Measurements from ENCODE around the gene HIVEP2. TPM values are rescaled to one million over a fixed set of nuclear protein-coding genes. Genes with fewer than 3 reads are reported as not detected.

The HIVEP2 gene
- total RNA-seq, 1 experiment from 2014 or later, result 4.2 TPM

GRCh38 chr6:142881290-142881689, 63.7 kb downstream of the HIVEP2 start:
- peaks cover 32 to 33% of the 10 kb centered on the region in 2 experiments for H3K4me1 Mint-ChIP-seq
- no peak overlapping the region for H3K27ac Mint-ChIP-seq
- Histone ChIP-seq H3K4me2 (ENCODE audit: insufficient read depth, insufficient read length, low read length) (no peak overlapping the region), H2BK12ac (ENCODE audit: insufficient read length, low read depth, low read length) (no peak overlapping the region), H3K79me1 (ENCODE audit: insufficient read depth, low read depth, low read length, poor library complexity, severe bottlenecking) (no peaks in the 10 kb centered on the region), H3K4ac (ENCODE audit: low read depth, low read length) (no peak overlapping the region), H3K56ac (ENCODE audit: insufficient read length, low read depth, low read length) (no peak overlapping the region), H4K8ac (replicated peaks; ENCODE audit: insufficient read length, low read depth, low read length) (no peak overlapping the region), H3K27ac (ENCODE audit: insufficient read length, low read depth, low read length) (no peak overlapping the region), H3K18ac (ENCODE audit: insufficient read length, low read depth, low read length) (no peak overlapping the region), H4K5ac (ENCODE audit: insufficient read length, low read depth, low read length) (no peak overlapping the region), H2AK5ac (ENCODE audit: insufficient read length, low read length) (no peak overlapping the region), H4K20me1 (ENCODE audit: control insufficient read depth, insufficient read depth, insufficient read length) (no peaks in the 10 kb centered on the region), H3T11ph (ENCODE audit: low read length) (no peak overlapping the region), H3K23me2 (ENCODE audit: insufficient read length, low read depth, low read length, poor library complexity, severe bottlenecking) (no peaks in the 10 kb centered on the region), H3K79me2 (ENCODE audit: insufficient read depth, low read length) (no peaks in the 10 kb centered on the region), H2BK15ac (ENCODE audit: low read depth, low read length) (no peak overlapping the region), H2AFZ (ENCODE audit: low read length) (no peak overlapping the region), H2BK20ac (ENCODE audit: low read depth, low read length, poor library complexity, severe bottlenecking) (no peak overlapping the region), H3K9me3 (ENCODE audit: control insufficient read depth, low read depth, low read length) (no peaks in the 10 kb centered on the region), H4K91ac (ENCODE audit: insufficient read length, low read depth, low read length) (no peak overlapping the region), H3K4me1 (ENCODE audit: insufficient read depth, low read length) (peaks cover 5% of the 10 kb centered on the region; the same call in 1 of the 2 replicates), H3K14ac (ENCODE audit: insufficient read depth, low read length) (no peak overlapping the region), H3K9ac (ENCODE audit: extremely low read depth, insufficient read length, low read length) (no peak overlapping the region), H3K23ac (ENCODE audit: insufficient read length, low read depth, low read length) (no peak overlapping the region), H3K27me3 (ENCODE audit: insufficient read depth, low read length) (no peaks in the 10 kb centered on the region), H2BK5ac (ENCODE audit: insufficient read length, low read length) (no peak overlapping the region), H2BK120ac (ENCODE audit: low read depth, low read length, poor library complexity, severe bottlenecking) (no peak overlapping the region)
- H3K36me3 Mint-ChIP-seq (ENCODE audit: insufficient read depth in 1 of 3, low read depth in 3 of 3), result no peaks in the 10 kb centered on the region
- no peak for TF ChIP-seq CTCF (conservative IDR thresholded peaks at IDR 0.05)
- H3K4me3 Mint-ChIP-seq, result no peak overlapping the region
- no peaks in the 10 kb centered on the region for H3K27me3 Mint-ChIP-seq (ENCODE audit: low read depth)
- WGBS (ENCODE audit: extremely low coverage, insufficient read length, low lambda C conversion rate), result no CpG with 5 or more reads among the region's 1 CpG
- H3K9me3 Mint-ChIP-seq, result no peaks in the 10 kb centered on the region
- no peak for DNase-seq
